NCI-H128 (cell line): ENCODE results near the gene MRPS11.
A peak's percentile ranks its signal among the peaks of the same experiment; 100 is the strongest.
"Not testable (repeated sequence)": the region's sequence is repeated elsewhere in the genome, so short reads cannot be mapped to it uniquely, and the experiment has no call there.

ENCODE experiments used
- DNase-seq: peaks from one replicate; lab custom pipeline; 2025; ENCODE audit not compliant: unreplicated experiment; lab: John Stamatoyannopoulos, UW

MRPS11 gene

DNA sequence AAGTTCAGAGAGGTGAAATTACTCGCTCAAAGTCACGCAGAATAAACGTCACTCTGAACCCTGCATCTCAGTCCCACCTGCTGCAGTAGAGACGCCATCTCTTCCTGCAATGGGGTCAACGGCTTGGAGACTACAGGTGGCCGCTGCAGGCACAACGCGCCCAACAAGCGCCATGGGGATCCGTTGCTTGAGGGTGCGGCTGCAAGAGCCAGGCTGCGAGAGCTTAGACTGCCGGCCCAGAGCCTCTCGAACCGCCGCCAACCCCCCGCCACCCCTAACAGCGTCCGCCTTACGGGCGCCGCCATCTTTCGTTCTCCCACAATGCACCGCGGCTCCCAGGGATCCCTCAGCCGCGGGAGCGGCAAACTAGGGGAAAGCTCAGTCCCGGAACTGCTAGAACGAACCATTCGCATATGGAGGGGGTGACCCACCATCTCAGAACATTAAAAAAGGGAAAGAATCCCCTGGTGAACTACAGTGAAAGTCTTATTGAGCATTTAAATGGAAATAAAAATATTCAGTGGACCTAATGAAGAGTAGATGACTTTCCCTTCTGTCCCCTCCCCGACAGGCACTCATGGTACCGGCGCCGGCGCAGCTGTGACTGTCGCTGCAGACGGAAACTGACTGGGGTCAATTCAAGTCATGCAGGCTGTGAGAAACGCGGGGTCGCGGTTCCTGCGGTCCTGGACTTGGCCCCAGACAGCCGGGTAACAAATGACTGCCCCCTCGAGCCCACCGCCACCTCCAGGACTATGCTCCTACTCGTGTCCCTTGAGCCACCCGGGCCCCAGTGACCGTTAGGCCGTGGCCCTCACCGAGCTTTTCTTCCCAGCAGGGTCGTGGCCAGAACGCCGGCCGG lies at the start of gene MRPS11, which contains the start of gene MRPL46:
Gene MRPS11 (plus strand): TSS at position 636 of the 862 bp plus-strand sequence. CDS start 10 bp downstream, at position 646.
Gene MRPL46 (minus strand): TSS at position 316 of the 862 bp plus-strand sequence. CDS start 11 bp downstream, at position 305.
- peak; percentile 62 for DNase-seq

DNA sequence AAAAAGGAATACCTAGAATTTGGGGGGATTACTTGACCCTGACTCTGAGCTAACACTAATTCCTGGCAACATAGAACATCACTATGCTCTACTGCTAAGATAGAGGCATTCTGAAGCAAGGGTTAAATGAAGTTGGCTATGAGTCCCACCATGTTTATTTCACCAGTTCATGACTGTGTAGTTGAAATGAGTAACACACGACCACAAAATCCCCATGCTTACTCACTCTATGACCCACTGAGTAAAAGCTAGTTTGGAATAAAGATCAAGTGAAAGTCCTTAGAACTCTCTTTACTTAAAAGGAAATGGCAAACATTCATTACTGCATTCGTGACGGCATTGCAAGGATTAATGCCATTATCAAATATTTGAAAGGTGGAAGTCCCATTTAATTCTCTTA lies 47.7 kb upstream of the MRPS11 start:
- no peak for DNase-seq

DNA sequence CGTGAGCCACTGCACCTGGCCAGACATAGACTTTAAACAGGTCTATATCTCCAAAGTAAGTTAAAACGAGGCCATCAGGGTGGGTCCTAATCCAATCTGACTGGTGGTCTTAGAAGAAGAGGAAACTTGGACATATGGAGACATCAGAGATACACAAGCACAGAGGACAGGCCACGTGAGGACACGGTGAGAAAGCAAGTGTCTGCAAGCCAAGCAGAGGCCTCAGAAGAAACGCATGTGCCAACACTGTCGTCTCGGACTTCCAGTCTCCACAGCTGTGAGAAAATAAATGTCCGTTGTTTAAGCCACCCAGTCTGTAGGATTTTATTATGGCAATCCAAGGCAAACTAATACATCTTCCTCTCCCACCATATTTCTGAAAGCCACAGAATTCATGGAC lies 44.2 kb upstream of the MRPS11 start:
- no peak for DNase-seq

DNA sequence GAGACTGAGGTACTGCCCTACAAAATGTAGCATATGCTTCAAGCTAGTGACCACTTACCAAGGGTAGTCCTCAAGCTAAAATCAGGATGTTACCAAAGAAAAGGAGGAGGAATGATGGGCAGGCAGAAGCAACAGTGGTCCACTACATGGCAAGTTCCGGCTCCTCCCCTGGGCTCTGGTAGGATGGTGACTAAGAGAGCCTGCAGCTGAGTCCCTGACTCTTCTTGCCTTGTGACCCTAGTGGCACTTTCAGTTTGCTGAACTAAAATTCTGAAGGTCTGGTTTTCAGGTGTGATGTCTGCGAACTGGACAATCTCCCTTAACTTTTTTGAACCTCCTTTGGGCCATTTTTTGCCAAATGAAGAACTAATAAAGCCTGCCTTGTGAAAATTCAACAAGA lies 41.2 kb upstream of the MRPS11 start:
- DNase-seq, result no peak

DNA sequence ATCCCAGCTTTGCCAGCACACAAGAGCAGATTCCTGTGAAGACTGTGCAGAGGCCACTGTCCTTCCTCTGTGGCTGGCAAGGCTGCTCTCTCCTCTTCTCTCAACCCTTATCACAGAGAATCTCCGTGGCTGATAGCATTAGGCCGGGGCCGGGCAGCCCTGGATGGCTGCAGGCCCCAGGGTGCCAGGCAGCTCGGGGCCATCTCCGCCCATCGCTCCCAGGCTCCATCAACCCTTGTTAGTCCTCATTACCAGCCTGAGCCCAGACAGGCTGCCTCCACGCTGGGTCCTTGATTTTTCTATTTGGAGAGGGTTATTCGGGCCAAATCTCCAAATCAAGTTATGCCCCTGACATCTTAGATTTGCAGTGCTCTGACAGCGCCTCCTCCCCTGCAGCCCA lies 39.5 kb upstream of the MRPS11 start:
- DNase-seq, result no peak

DNA sequence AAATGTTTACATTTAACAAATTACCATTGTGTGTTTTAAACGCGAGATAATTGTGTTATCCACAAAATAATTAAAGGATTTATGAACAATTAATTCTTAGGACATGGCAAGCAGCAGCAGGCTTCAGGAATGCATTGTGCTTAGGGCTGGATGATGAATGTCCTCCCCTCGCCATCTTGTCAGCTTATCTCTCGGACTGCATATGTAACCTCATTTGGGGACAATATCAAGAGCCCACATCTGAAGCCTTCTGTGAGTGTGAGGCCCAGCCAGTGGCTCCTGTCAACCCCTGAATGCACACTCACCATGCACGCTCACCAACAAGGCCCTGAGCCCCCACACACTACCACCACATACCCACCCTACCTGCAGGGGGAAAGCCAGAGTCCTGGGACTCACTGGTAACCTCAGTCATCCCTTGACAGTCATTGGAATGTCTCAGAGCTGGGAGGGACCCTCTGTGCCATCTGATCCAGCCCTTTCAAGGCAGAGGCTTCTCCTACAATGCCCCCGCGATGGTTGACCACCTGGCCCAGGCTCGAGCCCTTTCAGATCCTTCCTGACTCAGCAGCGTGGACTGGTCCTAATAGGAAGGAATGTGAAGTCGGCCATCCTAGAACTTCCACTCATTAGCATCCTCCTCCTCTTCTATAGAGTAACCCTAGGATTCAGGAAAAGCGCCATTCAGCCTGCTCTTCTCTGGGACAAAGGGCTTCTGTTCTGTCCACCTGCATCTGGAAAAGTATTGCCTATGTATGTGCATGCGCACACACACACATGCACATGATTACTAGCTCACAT lies 38.5 kb upstream of the MRPS11 start:
- DNase-seq, result no peak

DNA sequence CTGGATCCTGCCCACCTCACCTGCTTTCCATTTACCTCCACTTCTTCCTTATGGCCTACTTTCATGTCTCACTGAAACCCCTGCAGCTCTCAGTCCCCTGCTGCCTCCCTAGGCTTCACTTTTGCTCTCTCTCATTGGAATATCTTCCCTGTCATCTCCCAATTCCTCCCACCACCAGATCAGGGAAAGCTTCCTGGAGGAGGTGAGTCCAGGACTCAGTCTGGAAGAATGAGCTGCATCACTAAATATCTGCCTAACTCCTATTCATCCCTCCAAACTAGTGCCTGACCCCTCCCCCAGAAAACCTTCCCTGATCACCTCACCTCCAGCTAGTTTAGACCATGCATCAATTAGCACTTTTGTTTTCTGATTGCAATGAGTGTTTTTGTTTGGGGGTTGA lies 37.5 kb upstream of the MRPS11 start:
- DNase-seq, result no peak

DNA sequence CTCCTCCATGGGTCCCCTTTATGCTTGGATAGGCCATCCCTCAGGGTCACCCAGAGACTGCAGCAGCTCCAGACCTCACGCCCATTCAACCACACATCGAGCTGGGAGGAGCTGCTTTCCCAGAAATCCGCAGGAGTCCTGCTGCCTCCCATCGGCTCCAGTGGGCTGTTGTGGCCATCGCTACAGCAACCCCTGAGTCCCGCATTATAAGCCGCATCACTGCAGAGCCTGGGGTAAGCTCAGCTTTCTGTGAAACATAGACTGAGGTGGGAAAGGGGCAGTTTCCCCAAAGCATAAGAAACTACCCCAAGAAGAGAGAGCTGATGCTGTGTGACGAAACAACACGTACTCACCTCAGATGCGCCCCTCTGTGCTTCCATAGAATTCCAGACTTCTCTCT lies 36.1 kb upstream of the MRPS11 start:
- no peak for DNase-seq

DNA sequence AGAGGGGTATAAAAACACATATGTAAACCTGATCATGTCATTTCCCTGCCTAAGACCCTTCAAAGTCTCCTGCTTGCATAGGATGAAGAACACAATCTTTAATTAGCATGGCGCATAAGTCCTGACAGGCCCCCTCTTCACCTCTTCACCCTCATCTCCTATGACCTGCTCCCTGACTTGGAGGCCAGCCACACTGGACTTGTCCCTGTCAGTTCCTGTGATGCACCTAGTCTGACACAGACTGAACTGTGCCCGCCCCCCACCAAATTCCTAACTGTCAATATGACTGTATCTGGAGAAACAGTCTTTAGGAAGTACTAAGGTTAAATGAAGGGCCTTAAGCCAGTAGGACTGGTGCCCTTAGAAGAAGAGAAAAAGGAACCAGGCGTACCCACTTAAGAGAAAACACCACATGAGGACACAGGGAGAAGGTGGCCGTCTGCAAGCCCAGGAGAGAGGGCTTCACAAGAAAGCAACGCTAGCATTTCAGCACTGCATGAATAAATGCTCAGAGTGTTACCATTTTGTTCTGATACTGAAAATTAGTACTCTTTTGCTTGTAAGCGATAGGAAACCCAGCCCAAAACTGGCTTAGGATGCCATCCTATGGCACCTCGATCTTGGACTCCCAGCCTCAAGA lies 34.3 kb upstream of the MRPS11 start:
- DNase-seq, result no peak

DNA sequence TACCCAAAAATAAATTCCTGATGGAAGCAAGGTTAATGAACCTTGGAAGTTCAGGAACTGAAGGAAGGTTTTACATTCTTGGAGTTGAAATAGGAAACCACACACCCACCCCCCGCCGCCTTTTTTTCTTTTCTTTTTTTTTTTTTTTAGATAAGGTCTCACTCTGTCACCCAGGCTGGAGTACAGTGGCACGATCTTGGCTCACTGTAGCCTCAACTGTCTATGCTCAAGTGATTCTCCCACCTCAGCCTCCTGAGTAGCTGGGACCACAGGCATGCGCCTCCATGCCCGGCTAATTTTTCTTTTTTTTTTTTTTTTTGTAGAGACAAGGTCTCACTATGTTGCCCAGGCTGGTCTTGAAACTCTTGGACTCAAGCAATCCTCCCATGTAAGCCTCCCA lies 33.4 kb upstream of the MRPS11 start:
- DNase-seq, result not testable (repeated sequence)

DNA sequence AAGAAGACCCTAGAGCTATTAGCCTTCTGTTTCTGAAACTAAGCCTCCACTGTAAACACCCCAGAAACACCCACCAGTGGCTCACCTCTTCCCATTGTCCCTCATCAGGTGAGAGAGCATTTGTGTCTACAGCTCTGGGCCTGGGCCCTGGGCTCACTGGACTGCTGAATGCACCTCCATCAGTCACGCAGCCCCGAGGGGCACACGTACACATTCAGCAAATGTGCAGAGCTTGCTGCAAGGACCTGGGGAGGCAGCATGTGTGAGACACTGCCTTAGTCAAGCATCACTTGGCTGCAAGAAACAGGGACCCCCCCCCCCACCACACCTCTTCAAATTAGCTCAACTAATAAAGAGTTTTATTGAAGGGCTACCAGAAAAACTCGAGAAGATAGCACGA lies 29.3 kb upstream of the MRPS11 start:
- no peak for DNase-seq

DNA sequence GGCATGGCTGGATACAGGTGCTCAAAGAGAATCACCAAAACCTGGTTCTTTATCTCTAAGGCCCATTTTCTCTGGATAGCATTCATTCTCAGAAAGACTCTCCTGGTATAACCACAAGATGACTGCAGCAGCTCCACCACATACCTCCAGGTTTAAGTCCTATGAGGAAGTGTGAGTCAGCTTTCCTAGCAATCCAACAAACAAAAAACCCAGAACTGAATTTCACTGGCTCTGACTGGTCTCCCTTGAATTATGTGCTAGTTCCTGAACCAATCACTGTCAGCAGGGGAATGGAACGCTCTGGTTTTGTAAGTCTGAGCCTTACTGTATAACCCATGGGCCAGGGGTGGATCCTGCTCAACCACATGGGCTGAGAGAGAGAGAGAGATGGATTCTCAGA lies 27.5 kb upstream of the MRPS11 start:
- no peak for DNase-seq

DNA sequence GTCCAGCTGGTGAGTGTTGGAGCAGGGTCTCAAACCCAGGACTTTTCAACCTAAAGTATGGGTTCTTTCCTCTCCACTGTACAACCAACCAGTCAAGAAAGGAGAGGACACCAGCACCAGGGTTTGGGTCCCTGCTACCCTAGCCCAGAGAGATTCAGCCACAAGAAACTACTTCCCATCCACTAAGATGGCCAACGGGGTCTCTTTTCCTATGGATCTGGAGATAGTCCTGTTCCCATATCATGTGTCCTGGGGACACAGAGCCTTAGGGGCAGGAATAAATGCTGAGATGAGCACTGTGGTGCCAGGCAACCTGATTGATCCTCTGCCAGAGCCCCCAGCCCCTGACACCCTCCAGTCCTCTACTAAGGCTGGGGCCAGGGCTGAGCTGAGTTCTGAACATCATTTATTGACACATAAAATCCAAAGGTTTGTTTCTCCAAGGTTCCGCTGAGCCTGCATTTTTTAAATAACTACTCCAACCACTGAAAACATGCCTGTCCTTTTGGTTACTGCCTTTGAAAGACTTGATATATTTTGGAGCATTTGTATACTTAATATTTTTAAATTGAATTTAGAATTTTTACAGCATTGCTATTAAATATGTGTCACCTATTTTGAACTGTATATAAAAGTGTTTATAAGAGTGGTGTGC lies 26.3 kb upstream of the MRPS11 start:
- DNase-seq, result no peak

DNA sequence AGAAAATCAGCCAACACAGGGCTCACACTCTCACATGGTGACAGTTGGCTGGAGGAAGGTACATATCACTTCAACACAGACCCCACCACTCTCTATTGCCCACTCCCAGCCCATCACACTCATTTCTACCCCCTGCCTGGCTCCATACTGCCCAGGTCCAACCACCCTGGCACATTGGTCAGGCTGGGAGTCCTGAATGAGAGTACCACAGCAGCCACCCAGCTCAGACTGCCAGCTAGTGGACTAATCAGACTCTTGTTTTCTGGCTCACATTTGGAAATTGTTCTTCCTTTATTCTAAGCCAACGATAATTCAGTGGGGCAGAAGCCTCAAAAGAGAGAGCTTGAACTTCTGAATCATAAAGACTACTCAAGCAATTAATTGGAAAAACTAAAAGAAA lies 20.3 kb upstream of the MRPS11 start:
- DNase-seq, result no peak

DNA sequence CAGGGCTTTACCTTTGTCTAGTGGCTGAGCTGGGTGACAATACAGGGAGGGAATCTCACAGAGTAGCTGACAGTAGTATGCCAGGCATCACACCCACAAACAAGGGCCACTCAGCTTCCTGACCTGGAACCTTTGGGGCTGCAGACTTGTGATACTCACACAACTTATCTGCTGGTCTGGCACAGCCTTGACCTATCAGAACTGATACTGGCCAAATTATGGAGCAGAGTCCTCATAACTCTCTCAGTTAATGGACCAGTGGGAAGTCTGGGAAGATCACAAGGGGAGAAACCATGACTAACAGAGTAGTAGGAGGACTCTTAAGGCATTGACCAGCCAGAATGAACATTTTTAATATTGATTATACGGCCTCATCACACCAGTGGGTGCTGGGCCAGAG lies 19.8 kb upstream of the MRPS11 start:
- DNase-seq, result no peak

DNA sequence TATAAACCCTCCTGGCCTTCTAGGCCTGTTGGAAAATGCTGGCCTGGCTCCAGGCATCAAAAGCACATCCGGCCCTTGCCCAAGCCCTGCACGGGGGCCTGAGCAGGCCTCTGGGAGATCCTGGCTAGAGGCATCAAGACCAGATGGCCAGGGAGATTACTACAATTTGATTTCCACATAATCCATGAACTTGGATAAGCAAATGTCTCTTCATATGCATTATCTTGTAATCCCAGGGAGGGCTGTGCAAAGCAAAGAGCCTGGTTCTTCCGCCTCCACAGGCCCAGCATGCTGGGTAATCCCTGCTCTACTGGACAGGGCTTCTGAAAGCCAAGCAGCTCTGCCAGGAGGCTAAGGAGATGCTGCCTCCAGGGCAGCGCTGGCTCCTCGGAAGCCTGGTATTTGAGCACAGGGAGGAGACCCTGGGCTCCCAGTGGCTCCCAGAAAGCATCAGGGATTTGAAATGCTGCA lies 18.5 kb upstream of the MRPS11 start:
- no peak for DNase-seq

DNA sequence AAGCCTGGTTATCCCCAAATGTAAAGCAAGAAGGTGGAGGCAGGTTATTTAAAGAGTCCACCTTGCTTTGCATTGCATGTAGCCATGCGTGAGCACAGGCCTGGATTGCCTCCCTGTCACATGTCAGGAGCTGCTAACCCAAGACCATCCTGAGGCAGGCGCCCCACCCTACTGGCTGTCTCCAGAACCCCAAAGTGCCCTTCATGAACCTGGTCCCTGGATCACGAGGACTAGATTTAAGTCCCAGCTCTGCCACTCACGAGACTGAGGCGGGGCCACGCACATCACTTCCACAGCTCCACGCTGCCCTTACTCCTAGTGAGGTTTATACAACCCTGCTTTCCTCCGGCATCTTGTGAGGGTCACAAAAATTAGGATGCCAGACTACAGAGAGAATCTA lies 17.9 kb upstream of the MRPS11 start:
- DNase-seq, result no peak

DNA sequence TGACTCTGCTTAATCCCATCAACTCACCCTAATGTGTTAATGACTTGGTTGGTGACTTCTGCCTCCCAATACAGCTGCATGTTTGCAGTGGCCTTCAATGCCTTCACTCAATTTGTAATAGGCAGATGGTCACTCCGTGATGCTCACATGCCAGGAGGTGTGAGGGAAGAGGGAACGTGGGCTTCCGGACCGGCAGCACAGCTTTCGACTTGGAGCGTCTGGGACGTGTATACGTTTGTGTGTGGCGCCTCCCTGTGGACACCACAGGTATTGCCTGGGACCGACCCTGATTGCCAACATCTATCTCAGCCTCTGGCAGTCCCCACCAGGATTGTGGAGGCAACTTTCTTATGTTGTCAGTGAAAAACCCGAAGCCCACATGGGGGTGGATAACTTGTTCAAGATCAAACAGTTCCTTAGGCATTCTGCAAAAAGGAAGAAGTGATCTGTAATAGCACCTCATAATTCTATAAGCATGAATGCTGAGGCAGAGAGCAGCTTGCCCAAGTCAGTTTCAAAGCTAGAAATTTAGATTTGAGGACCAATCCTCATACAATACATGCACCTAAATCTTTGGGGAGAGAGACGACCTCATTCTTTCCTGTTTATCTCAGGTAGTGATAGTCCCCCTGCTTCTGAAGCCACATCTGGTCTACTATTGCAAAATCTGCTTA lies 17.2 kb upstream of the MRPS11 start:
- no peak for DNase-seq

DNA sequence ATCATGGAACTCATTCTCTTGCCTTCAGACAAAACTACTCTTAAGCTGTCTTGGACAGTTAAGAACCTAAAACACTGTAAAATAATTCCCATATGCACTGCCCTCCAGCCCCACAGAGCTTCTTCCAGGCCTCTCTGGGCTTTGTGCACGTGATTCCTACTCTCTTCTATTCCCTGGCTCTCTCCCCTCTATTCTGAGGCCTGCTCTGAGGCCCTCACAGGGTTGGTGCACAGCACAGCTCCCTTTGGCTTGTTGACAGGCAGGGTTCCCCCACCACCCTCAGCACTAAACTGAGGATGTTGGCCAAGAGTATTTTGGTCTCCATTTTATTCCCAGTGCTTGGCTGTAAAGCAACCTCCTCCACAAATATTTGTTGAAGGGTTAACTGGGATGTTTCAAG lies 13.9 kb upstream of the MRPS11 start:
- no peak for DNase-seq

DNA sequence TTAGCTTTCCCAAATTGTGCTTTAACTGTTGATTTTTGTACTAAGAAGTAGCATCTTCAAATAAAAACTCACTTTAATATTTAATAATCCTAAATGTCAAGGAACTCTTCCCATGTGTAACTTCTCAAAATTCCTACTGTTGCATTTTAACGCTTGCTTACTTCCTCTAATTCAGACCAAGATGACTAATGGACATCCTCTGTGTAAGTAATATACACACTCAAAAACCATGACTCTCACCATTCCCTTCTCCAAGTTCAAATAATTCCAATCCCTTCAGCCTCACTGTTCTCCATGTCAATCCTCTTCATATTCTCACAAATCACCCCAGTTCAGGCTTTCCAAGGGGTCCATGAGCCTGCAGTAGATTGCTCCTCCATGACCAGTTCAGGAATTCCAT lies 13.3 kb upstream of the MRPS11 start:
- no peak for DNase-seq
